ENCODE measurements around the gene NHEJ1.

NHEJ1 gene

GRCh38 chr2:219122202-219122980, 38.2 kb downstream of the NHEJ1 start:
- no peak for FAIRE-seq

DNA sequence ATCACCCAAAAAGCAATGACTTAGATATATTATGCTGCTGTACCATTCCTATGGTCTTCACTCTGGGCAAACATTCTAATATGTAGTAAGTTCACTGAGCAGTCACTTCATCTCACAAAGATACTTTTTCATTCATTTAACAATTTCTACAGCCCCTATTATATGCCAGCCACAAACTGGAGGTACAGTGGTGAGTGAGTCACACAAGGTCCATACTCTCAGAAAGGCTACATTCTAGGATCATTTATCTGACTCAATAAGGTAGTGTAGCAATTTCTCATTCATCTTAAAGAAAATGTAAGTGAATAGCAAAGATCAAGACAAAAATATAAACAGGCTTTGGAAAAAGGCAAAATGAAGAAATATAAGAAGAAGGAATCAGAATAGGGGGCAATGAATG, 40.5 kb downstream of the NHEJ1 start:
- no peak for FAIRE-seq

GRCh38 chr2:219119422-219120043, 41.1 kb downstream of the NHEJ1 start:
- no peak for FAIRE-seq

DNA sequence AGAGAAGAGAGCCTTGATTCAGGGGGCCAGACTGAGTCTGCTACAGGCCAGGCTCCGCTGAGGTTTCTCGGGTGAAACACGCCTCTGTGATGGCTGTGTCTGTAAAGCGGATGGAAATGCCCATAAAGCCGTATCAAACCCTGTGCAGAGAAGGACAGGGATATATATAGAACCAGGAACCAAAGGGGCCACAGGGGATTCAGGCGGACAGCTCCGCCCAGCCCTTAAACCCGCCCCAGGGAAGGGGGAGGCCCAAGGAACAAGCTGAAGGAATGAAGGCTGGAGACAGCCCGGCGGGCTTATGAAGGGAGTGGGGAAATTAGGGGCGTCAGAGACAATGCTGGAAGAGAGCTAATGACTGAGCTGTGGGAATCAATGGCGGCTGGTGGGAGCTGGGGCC, 42.1 kb downstream of the NHEJ1 start:
- no peak for FAIRE-seq

GRCh38 chr2:219116776-219117646, 43.6 kb downstream of the NHEJ1 start:
- no peak for FAIRE-seq

DNA sequence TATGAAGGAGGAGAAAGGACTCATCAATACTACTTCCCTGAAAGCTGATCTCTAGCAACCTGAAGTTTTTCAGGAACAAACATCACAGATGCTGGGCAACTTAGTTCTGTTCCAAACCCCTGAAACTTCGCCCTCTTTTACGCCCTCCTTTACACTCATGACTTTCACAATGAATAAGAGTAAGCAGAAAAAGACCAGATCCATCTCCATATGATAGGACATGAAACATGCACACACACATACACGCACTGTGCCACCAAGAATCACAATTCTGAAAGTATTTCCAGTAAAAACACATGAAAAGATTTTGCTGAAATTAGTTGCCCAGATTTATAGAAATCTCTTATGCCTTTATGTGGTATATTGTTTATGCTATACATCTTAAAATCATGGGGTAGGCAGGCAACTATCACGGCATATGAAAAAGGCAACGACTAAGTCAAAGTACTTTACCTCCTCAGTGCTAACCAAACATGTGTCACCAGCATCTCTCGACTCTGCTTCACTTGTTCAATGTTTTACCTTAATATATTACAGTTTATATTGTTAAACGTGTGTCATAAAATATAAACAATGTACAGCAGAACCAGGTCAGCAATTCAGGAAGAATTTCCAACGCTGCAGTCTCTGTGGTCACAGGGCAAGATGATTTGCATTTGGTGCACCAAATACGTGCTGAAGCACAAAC, 47.8 kb downstream of the NHEJ1 start:
- no peak for FAIRE-seq

DNA sequence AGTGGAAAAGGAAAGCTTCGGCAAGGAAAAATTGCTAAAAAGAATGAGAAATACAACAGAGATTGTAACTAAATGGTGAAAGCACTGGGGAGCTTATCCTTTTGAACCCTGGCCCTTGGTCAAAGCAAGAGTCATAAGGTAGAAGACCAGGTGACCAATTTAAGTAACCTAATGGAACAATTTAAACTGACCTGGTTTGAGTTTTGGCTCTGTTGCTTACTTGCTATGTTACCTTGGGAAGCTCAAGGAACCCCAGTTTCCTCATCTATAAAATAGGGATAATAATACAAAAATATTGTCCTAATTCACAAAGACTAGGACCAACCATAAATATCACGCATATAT, 48.6 kb downstream of the NHEJ1 start:
- FAIRE-seq, result no peak

DNA sequence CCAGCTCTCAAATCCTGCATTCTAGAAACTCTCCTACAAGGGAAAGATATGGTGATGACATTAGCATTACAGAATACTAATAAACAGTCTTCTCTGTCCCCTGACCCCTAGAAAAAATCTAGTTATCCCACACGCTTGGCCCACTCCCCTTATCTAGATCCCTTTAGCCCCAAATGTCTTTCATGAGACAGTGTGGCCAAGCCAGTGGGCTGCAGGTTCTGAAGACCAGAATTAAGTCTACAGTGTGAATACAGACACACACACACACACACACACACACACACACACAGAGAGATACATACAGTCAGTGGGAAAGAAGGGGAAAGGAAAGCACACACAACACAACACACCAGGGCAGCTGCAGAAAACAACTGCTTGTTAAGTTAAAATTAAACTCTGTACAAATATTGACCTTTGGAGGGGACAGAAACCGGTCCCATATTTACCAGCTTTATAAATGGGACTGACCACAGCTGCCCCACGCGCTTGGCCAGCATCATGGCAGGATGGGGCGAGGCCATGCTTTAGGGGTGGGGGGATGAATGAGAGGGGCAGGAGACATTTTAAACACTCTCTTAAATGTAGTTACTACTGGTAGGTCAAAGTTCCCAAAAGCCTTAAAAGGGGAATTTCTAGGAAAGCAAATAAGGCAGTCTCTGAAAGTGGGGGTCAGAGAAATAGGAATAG, 49.1 kb downstream of the NHEJ1 start:
- no peak for FAIRE-seq

DNA sequence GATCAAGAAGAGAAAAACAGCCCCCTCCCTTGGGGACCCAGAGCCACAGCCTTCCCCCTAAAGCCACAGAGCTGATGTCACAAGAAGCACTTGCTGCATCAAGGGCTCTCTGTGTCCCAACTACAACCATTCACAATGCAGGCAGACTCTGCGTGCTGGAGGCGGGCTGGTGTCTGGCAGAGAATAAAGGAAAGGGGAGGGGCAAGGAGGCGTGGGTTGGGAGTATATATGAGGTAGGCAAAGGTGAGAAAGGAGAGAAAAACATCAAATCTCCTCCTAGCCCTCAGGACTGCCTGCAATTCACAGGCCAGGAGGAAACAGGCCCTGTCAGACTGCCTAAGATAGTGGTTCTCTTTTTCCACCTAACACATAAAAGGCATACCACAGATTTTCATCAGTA, 51.1 kb downstream of the NHEJ1 start:
- FAIRE-seq, result no peak

- FAIRE-seq, result no peak
Measured at GRCh38 chr2:219107758-219108157, 52.9 kb downstream of the NHEJ1 start.

- no peak for FAIRE-seq
Measured at GRCh38 chr2:219106251-219106650, 54.4 kb downstream of the NHEJ1 start.

- FAIRE-seq, result no peak
Measured at GRCh38 chr2:219104107-219105035, 56.2 kb downstream of the NHEJ1 start.

DNA sequence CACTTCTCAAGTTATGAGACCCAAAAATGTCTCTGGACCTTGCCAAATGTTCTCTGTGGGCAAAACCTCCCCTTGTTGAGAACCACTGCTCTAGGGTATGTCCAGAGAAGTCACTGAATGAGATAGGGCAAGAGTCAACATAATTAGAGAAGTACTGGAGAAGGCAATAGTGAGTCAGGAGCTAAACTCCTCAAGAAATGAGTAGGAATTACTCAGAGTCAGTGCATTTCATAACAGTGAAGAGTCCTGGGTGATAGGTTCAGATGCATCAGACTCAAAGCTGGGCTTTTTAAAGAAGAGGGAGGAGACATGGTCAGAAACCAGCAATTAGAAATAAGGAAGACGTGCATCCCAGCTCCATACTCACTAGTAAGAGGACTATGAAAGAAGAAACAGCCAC, 61.3 kb downstream of the NHEJ1 start:
- no peak for FAIRE-seq

GRCh38 chr2:219095406-219095935, 65.1 kb downstream of the NHEJ1 start:
- FAIRE-seq, result no peak

DNA sequence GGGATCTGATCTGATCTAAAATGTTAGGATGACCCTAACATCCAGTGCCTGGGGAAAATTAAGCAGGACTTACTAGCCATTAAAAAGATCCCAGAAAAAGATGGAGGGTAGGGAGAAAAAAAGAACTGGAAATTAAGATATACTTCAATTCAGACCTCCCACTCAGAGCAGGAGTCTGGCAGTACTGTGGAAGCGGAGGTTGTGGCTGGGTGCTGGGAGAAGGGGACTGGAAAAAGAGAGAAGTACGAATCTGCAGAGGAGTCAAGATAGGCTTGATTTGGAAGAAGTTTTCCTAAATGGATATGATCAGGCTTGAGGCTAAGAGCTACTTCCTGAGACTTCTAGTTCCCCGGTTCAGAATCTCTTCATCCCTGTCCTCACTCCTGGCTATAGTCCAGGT, 66.4 kb downstream of the NHEJ1 start:
- FAIRE-seq, result no peak

DNA sequence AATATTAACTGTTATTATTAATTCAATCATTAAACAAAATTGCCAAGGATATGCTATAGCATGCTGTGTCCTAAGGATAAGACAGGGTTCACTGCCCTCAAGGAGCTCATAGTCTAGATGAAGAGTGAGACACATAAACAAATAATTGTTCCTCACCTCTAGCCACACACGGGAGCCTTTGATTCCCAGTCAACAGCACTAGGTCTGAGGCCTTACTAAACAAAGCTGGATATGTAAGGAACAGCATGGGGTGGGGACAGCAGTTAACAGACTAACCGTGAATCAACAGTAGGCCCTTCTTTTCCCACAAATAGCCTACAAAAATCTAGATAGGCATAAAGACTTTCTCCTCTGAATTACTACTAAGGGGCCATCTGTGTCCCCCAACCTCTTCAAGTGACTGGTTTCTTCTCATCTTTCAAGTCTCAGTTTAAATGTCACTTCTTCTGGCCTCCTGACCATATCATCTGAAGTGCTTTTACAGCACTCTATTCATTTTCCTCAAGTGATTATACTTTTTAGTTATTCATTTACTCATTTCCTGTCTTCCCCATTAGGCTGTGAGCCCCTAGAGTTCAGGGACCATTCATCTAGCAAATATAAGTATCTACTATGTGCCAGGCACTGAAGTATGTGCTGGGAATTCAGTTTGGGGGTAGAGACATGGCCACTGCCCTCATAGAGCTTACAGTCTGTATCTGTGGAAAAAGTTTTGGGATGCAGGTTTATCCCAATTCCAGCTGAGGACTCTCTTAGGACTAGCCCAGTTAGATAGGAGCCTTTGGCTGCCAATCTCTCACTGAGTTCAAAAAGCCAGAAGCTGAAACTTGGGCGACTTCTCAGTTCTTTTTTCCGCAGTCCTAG, 69.9 kb downstream of the NHEJ1 start:
- FAIRE-seq, result no peak

DNA sequence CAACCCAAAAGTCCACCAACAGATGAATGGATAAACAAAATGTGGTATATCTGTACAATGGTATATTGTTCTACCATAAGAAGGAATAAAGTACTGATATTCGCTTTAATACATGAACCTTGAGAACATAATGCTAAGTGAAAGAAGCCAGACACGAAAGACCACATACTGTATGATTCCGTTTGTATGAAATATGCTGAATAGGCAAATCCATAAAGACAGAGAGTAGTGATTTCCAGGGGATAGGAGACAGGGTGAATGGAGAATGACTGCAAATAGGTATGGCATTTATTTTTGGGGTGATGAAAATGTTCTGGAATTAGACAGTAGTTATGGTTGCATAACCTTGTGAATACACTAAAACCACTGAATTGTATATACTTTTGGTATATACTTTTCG, 71.3 kb downstream of the NHEJ1 start:
- no peak for FAIRE-seq

DNA sequence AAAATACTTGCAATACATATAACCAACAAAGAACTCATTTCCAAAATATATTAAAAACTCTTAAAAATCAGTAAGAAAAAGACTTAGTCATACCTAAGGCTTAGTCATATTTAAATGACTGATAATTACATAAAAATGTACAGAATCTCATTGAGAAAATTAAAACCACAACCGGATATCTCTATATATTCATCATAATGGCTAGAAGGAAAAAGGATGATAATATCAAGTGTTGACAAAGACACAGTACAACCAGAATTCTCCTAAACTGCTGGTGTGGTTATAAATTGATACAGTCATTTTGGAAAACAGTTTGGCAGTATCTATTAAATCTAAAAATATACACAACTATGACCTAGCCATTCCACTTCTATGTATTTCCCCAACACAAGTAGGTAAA, 72.8 kb downstream of the NHEJ1 start:
- no peak for FAIRE-seq

DNA sequence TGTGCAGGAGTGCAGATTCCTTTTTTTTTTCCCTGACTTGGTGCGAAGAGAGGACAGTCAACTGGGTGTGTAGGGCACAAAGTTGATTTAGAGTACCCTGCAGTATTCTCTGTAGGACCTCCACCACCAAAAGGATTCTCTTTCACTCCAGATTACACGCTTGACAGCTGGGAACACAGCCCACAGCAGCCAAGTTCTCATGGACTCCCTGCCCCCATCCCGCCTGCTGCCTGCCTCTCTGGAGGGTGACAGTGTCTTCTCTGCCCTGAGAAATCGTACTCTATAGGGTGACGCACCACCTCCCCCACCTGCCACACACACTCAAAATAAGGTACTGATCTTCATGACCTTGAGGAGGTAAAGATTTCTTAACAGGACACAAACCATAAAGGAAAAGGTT, 73.3 kb downstream of the NHEJ1 start:
- no peak for FAIRE-seq

- no peak for FAIRE-seq
Measured at GRCh38 chr2:219086196-219086595, 74.4 kb downstream of the NHEJ1 start.

All from islet of Langerhans (tissue), 1 donor.